ENCODE measurements around the gene CDKL2.

The CDKL2 gene

DNA sequence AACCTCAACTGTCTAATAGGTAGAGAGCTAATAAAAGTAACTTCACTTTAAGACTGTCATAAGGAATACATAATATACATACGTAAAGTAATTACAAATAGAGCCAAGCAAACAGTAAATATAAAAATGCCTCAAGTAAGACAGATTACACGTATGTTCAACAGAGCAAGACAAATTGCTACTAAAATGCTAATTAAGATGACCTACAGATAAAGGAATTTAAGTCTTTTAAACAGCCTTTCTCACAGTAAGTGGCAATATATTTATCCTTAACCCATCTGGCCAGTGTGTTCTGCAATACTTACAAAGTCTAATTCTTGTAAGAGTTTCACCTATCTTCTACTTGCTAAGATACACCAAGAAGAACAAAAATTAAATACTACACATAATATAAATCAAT is 30.2 kb upstream of the CDKL2 start:
- Mint-ChIP-seq H3K36me3 (peaks cover 12 to 36% of the 10 kb centered on the region in 2 donors), H3K4me3 (no peak overlapping the region), H3K4me1 (peaks cover 6 to 8% of the 10 kb centered on the region in 2 donors), H3K27ac (no peak overlapping the region), H3K27me3 (no peaks in the 10 kb centered on the region), H3K9me3 (no peaks in the 10 kb centered on the region)
- ATAC-seq (replicated peaks) (no peak), DNase-seq (no peak)

- ATAC-seq (replicated peaks) (no peak), DNase-seq (no peak)
- Mint-ChIP-seq H3K27ac (no peak overlapping the region), H3K4me3 (no peak overlapping the region), H3K36me3 (peaks cover 15 to 32% of the 10 kb centered on the region in 2 donors), H3K9me3 (no peaks in the 10 kb centered on the region), H3K4me1 (peaks cover 5% of the 10 kb centered on the region in 2 donors), H3K27me3 (no peaks in the 10 kb centered on the region)
Observed at GRCh38 chr4:75659512-75660031, 29.2 kb upstream of the CDKL2 start.

DNA sequence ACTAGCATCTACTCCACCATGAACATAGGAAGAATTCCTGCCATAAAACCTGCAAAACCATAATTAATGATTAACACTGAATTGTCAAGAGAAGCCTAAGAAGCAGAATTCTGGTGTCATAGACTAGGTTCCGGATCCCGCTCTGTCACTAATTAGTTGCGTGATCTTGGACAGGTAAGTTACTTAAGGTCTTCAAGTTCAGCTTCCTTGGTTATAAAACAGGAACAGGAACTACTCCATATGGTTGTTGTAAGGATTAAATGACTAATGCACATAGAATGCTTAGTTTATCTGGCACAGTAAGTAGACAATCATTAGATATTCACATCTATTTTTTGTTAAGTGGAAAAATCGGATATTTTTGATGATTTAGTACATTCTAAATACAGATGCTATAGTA is 28.5 kb upstream of the CDKL2 start:
- Mint-ChIP-seq H3K36me3 (peaks cover 17 to 35% of the 10 kb centered on the region in 2 donors), H3K27me3 (no peaks in the 10 kb centered on the region), H3K9me3 (no peaks in the 10 kb centered on the region), H3K4me3 (no peak overlapping the region), H3K4me1 (peaks cover 5% of the 10 kb centered on the region in 2 donors), H3K27ac (no peak overlapping the region)
- DNase-seq: no peak
- ATAC-seq (replicated peaks): no peak

DNA sequence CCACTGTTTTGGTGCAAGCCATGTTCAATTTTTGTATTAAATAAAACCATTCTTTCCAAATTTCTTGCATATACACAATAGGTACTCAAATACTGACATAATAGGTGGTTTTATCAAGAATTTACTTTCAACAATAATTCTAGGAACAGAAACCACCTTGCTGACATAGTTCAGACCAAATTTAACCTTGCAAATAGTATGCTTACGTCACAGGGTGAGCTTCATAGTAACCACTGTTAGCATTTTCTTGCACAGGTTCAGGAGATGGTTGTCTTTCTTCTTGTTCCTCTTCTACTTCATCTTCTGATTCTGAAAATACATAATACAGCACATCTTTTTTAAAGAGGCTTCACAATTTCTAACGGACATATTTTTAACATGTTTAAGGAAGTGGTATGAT is 25.2 kb upstream of the CDKL2 start:
- Mint-ChIP-seq H3K4me1 (peaks cover 5% of the 10 kb centered on the region in 2 donors), H3K4me3 (no peak overlapping the region), H3K9me3 (no peaks in the 10 kb centered on the region), H3K27me3 (no peaks in the 10 kb centered on the region), H3K27ac (peak overlapping the region; percentile 66), H3K36me3 (peaks cover 19 to 26% of the 10 kb centered on the region in 2 donors)
- DNase-seq: no peak
- ATAC-seq (replicated peaks): peak; percentile 61 to 92

GRCh38 chr4:75654905-75655304 is 24.6 kb upstream of the CDKL2 start:
- H3K27ac Mint-ChIP-seq: no peak overlapping the region
- H3K4me3 Mint-ChIP-seq: no peak overlapping the region
- H3K4me1 Mint-ChIP-seq: peaks cover 5% of the 10 kb centered on the region in 2 donors
- DNase-seq (no peak), ATAC-seq (replicated peaks) (no peak)
- no peaks in the 10 kb centered on the region for H3K27me3 Mint-ChIP-seq
- peaks cover 19 to 26% of the 10 kb centered on the region in 2 donors for H3K36me3 Mint-ChIP-seq
- no peaks in the 10 kb centered on the region for H3K9me3 Mint-ChIP-seq

- Mint-ChIP-seq H3K9me3 (no peaks in the 10 kb centered on the region), H3K27me3 (no peaks in the 10 kb centered on the region), H3K4me1 (peaks cover 5% of the 10 kb centered on the region in 2 donors), H3K4me3 (no peak overlapping the region), H3K27ac (peak overlapping the region; percentile 39), H3K36me3 (peaks cover 19 to 26% of the 10 kb centered on the region in 2 donors)
- ATAC-seq (replicated peaks) (no peak), DNase-seq (no peak)
Observed at GRCh38 chr4:75653845-75654503, 23.6 kb upstream of the CDKL2 start.

- Mint-ChIP-seq H3K36me3 (peaks cover 24 to 48% of the 10 kb centered on the region in 2 donors), H3K9me3 (no peaks in the 10 kb centered on the region), H3K4me3 (no peak overlapping the region), H3K27ac (no peak overlapping the region), H3K27me3 (no peaks in the 10 kb centered on the region), H3K4me1 (peaks cover 5 to 11% of the 10 kb centered on the region in 2 donors)
- ATAC-seq (replicated peaks) (no peak), DNase-seq (no peak)
Observed at GRCh38 chr4:75644095-75644494, 13.8 kb upstream of the CDKL2 start.

- Mint-ChIP-seq H3K27ac (peak overlapping the region; percentile 25), H3K4me3 (no peak overlapping the region), H3K36me3 (peaks cover 24 to 52% of the 10 kb centered on the region in 2 donors), H3K9me3 (no peaks in the 10 kb centered on the region), H3K4me1 (peaks cover 5 to 11% of the 10 kb centered on the region in 2 donors), H3K27me3 (no peaks in the 10 kb centered on the region)
- DNase-seq (no peak), ATAC-seq (replicated peaks) (no peak)
Observed at GRCh38 chr4:75643651-75644050, 13.3 kb upstream of the CDKL2 start.

- peaks cover 3% of the 10 kb centered on the region in 2 donors for H3K4me1 Mint-ChIP-seq
Observed at GRCh38 chr4:75639124-75639695, 8.9 kb upstream of the CDKL2 start.

GRCh38 chr4:75637827-75638226 is 7.5 kb upstream of the CDKL2 start:
- no peak for ATAC-seq (replicated peaks)
- H3K4me3 Mint-ChIP-seq: no peak overlapping the region
- no peak for DNase-seq
- H3K27ac Mint-ChIP-seq: peak overlapping the region; percentile 38
- no peaks in the 10 kb centered on the region for H3K27me3 Mint-ChIP-seq
- peaks cover 0 to 2% of the 10 kb centered on the region in 2 donors for H3K4me1 Mint-ChIP-seq
- peaks cover 14 to 25% of the 10 kb centered on the region in 2 donors for H3K36me3 Mint-ChIP-seq
- H3K9me3 Mint-ChIP-seq: no peaks in the 10 kb centered on the region

More at GRCh38 chr4:75639124-75639695, 8.9 kb upstream of the CDKL2 start:
- Mint-ChIP-seq H3K27me3 (no peaks in the 10 kb centered on the region), H3K9me3 (no peaks in the 10 kb centered on the region), H3K27ac (no peak overlapping the region), H3K4me3 (no peak overlapping the region), H3K36me3 (peaks cover 16 to 29% of the 10 kb centered on the region in 2 donors)
- DNase-seq (no peak), ATAC-seq (replicated peaks) (no peak)

- no peak overlapping the region for H3K4me3 Mint-ChIP-seq
- no peaks in the 10 kb centered on the region for H3K27me3 Mint-ChIP-seq
- no peak for DNase-seq
- H3K9me3 Mint-ChIP-seq: no peaks in the 10 kb centered on the region
- peaks cover 14 to 22% of the 10 kb centered on the region in 2 donors for H3K36me3 Mint-ChIP-seq
- H3K4me1 Mint-ChIP-seq: peaks cover 0 to 2% of the 10 kb centered on the region in 2 donors
- no peak overlapping the region for H3K27ac Mint-ChIP-seq
- no peak for ATAC-seq (replicated peaks)
Observed at GRCh38 chr4:75637176-75637575, 6.8 kb upstream of the CDKL2 start.

DNA sequence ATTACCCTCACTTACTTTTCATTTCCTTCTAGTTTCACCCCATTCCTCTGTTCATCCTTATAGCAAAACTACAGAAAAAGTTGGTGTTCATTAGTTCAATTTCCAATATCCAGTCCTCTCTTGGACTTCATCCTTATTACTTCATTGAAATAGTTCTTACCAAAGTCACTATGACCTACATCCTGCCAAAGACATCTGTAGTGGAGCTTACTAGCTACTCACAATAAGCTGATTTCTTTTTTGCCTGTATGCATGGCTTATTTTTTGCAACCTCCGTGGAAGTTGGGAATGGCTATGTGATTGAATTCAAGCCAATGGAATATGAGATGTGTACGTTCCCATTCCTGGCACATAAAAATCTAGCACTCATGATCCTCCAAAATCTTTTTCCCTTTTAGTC is 4.6 kb upstream of the CDKL2 start:
- Mint-ChIP-seq H3K27ac (no peak overlapping the region), H3K4me1 (peaks cover 8 to 9% of the 10 kb centered on the region in 2 donors), H3K4me3 (no peak overlapping the region), H3K9me3 (no peaks in the 10 kb centered on the region), H3K36me3 (peaks cover 4 to 8% of the 10 kb centered on the region in 2 donors), H3K27me3 (no peaks in the 10 kb centered on the region)
- DNase-seq: no peak
- no peak for ATAC-seq (replicated peaks)

GRCh38 chr4:75634281-75634680 is 4.0 kb upstream of the CDKL2 start:
- ATAC-seq (replicated peaks) (no peak), DNase-seq (no peak)
- no peak overlapping the region for H3K4me3 Mint-ChIP-seq
- peaks cover 0 to 3% of the 10 kb centered on the region in 2 donors for H3K36me3 Mint-ChIP-seq
- H3K27ac Mint-ChIP-seq: no peak overlapping the region
- no peaks in the 10 kb centered on the region for H3K27me3 Mint-ChIP-seq
- H3K9me3 Mint-ChIP-seq: no peaks in the 10 kb centered on the region
- H3K4me1 Mint-ChIP-seq: peaks cover 6 to 9% of the 10 kb centered on the region in 2 donors

- H3K9me3 Mint-ChIP-seq: no peaks in the 10 kb centered on the region
- peaks cover 6 to 9% of the 10 kb centered on the region in 2 donors for H3K4me1 Mint-ChIP-seq
- H3K36me3 Mint-ChIP-seq: peaks cover 0 to under 1% of the 10 kb centered on the region in 2 donors
- no peak overlapping the region for H3K27ac Mint-ChIP-seq
- ATAC-seq (replicated peaks) (no peak), DNase-seq (no peak)
- H3K27me3 Mint-ChIP-seq: no peaks in the 10 kb centered on the region
- no peak overlapping the region for H3K4me3 Mint-ChIP-seq
Observed at GRCh38 chr4:75633846-75634245, 3.5 kb upstream of the CDKL2 start.

DNA sequence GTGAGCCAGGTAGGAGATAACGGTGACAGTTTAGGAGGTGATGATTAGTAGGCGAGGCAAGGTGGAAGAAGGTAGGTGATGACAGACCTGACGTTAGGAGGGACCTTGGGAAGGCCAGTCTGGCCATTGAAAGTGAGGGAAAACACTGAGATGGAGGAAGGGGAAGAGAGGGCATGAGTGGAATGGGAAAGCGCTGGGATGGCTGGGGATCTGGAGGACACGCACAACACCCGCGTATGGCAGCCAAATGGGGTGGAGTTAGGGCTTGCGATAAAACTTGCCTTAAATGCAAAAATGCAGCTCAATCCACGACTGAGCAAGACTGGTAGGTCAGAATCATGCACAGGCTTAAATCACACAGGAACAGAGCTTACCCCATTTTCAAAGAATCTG is 605 bp upstream of the CDKL2 start:
- DNase-seq (no peak), ATAC-seq (replicated peaks) (no peak)
- Mint-ChIP-seq H3K27me3 (no peaks in the 10 kb centered on the region), H3K9me3 (no peaks in the 10 kb centered on the region), H3K4me1 (peaks cover 6 to 9% of the 10 kb centered on the region in 2 donors), H3K27ac (no peak overlapping the region), H3K36me3 (no peaks in the 10 kb centered on the region), H3K4me3 (peak overlapping the region; percentile 86 to 88)

Measured in stimulated activated naive B cell treated with anti-CD40 and anti-IgM and Interleukin-4, amounts not matched to agents 10 μg/mL and 1 μg/mL and 100 μg/mL, for 72 hours (primary cell).